ENCODE measurements around the gene SLC7A9. TPM values are rescaled to one million over a fixed set of nuclear protein-coding genes. Genes with fewer than 3 reads are reported as not detected.
"Not testable (repeated sequence)": the region's sequence is repeated elsewhere in the genome, so short reads cannot be mapped to it uniquely, and the experiment has no call there.

Gene SLC7A9
- total RNA-seq, 2 experiments from 2014 or later: not detected

DNA sequence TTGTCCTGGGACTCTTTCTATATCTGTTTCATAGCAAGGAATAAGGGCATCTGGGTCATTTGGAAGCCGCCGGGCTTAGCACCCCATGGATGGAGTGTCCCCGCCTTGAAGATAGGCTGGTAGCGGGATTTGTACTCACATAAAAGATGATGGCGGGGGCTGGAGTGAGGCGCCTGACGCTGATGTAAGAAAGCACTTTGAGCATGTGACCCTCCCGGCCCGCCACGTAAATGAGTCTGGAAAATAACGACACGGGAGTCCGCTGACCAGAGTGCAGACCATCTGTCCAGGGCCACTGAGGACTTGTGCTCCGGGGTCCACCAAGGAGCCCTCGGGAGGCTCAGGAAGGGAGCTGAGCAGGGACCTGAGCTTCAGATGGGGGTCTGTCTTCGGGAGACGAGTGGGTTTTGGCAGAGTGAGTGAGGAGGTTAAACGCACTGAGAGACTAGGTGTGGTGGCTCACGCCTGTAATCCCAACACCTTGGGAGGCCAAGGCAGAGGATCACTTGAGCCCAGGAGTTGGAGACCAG is 25.8 kb downstream of the SLC7A9 start:
- Mint-ChIP-seq H3K27ac (no peak overlapping the region), H3K27me3 (no peaks in the 10 kb centered on the region), H3K4me3 (no peak overlapping the region), H3K9me3 (peaks cover 14% of the 10 kb centered on the region), H3K36me3 (ENCODE audit: low read depth) (peaks cover 11% of the 10 kb centered on the region), H3K4me1 (ENCODE audit: low read depth) (no peaks in the 10 kb centered on the region)
- TF ChIP-seq, protein P1, sequence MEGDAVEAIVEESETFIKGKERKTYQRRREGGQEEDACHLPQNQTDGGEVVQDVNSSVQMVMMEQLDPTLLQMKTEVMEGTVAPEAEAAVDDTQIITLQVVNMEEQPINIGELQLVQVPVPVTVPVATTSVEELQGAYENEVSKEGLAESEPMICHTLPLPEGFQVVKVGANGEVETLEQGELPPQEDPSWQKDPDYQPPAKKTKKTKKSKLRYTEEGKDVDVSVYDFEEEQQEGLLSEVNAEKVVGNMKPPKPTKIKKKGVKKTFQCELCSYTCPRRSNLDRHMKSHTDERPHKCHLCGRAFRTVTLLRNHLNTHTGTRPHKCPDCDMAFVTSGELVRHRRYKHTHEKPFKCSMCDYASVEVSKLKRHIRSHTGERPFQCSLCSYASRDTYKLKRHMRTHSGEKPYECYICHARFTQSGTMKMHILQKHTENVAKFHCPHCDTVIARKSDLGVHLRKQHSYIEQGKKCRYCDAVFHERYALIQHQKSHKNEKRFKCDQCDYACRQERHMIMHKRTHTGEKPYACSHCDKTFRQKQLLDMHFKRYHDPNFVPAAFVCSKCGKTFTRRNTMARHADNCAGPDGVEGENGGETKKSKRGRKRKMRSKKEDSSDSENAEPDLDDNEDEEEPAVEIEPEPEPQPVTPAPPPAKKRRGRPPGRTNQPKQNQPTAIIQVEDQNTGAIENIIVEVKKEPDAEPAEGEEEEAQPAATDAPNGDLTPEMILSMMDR (IDR thresholded peaks at IDR 0.05): no peak
- CTCF ChIA-PET: no interaction called here
- POLR2A ChIA-PET: interaction anchor here (1.2 kb wide), 1 partner anchor 15 kb away, joined by 3 read pairs; no protein-coding TSS in a partner anchor
- intact Hi-C loops (cut with micrococcal nuclease): no loop called here
- DNase-seq: no peak
- no peak for ATAC-seq

DNA sequence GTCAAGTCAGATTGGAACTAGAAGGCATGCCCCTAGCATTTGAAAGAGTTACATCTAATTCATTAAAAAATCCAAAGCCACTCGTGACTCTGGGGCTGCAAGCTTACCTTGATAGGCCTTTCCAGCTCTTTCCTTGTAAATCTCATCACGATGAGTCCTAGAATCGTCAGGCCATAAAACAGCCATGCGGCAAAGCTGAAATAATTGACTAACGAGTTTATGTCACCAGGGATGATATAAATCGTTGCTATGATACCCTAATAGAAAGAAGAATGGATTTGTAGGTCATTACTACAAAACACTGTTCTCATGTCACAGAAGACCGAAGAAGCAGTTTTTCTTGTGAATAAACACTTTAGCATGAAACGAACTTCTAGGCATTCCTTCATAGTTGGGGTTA is 27.5 kb downstream of the SLC7A9 start:
- peaks cover 11% of the 10 kb centered on the region for H3K36me3 Mint-ChIP-seq (ENCODE audit: low read depth)
- ATAC-seq (no peak), DNase-seq (no peak)
- CTCF ChIA-PET: interaction anchor here (1.4 kb wide), 1 partner anchor 12 kb away, joined by 4 read pairs; no protein-coding TSS in a partner anchor
- no peak overlapping the region for H3K27ac Mint-ChIP-seq
- no peaks in the 10 kb centered on the region for H3K27me3 Mint-ChIP-seq
- H3K4me1 Mint-ChIP-seq (ENCODE audit: low read depth): peaks cover 6% of the 10 kb centered on the region
- H3K4me3 Mint-ChIP-seq: no peak overlapping the region
- intact Hi-C loops (cut with micrococcal nuclease): no loop called here
- POLR2A ChIA-PET: no interaction called here
- TF ChIP-seq, protein P1 (IDR thresholded peaks at IDR 0.05): no peak
- peaks cover 11% of the 10 kb centered on the region for H3K9me3 Mint-ChIP-seq

DNA sequence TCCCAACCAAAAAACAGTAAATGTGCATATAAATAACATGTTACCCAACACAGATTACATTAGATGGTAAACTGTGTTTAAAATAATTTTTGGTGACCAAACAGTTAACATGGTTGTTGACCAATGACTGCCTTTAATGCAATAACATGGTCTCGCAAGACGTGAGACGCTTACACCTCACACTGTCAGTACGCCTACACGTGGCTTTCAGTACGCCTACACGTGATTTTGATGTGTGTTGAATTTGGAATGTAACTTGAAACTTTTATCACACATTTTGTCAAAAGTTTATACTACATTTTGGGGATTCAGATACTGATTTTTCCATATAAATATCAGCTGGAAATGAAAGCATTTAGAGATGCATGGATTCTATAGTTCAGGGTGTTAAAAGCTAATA is 32.0 kb downstream of the SLC7A9 start:
- H3K27me3 Mint-ChIP-seq: no peaks in the 10 kb centered on the region
- H3K27ac Mint-ChIP-seq: no peak overlapping the region
- H3K9me3 Mint-ChIP-seq: peaks cover 11% of the 10 kb centered on the region
- ATAC-seq (no peak), DNase-seq (peak; percentile 23)
- CTCF ChIA-PET: no interaction called here
- H3K36me3 Mint-ChIP-seq (ENCODE audit: low read depth): peaks cover 11% of the 10 kb centered on the region
- H3K4me1 Mint-ChIP-seq (ENCODE audit: low read depth): peaks cover 6% of the 10 kb centered on the region
- intact Hi-C loops (cut with micrococcal nuclease): no loop called here
- no peak overlapping the region for H3K4me3 Mint-ChIP-seq
- TF ChIP-seq, protein P1 (IDR thresholded peaks at IDR 0.05): no peak
- POLR2A ChIA-PET: no interaction called here

DNA sequence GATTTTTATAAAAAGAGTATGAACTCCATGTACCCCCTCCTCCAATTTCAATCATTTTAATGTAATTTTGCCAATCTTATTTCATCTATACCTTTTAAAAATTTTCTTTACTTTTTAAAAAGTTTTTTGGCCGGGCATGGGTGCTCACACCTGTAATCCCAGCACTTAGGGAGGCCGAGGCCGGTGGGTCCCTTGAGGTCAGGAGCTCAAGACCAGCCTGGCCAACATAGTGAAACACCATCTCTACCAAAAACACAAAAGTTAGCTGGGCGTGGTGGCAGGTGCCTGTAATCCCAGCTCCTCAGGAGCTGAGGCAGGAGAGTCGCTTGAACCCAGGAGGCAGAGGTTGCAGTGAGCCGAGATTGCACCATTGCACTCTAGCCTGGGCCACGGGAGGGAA is 36.2 kb downstream of the SLC7A9 start:
- H3K9me3 Mint-ChIP-seq; CTCF ChIA-PET; DNase-seq; H3K4me1 Mint-ChIP-seq (ENCODE audit: low read depth); ATAC-seq; H3K27ac Mint-ChIP-seq; H3K27me3 Mint-ChIP-seq; POLR2A ChIA-PET; H3K36me3 Mint-ChIP-seq (ENCODE audit: low read depth); intact Hi-C loops (cut with micrococcal nuclease); H3K4me3 Mint-ChIP-seq: not testable (repeated sequence)

DNA sequence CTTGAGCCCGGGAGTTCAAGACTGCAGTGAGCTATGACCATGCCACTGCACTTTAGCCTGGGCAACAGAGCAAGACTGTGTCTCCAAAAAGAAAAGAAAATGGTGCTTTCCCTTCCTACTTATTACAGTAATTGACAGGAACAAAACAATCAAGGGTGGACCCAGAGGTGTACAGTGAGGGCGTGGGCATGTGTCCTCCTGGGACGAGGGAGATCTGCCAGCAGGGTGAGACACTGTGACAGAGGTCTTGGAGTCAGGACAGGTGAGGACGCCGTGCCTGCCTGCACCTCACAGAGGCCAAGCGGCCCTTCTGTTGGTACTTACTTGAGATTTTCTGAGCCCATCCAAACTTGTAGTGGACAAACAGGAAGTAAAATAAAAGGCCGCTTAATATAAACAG is 36.7 kb downstream of the SLC7A9 start:
- H3K9me3 Mint-ChIP-seq; ATAC-seq; H3K36me3 Mint-ChIP-seq (ENCODE audit: low read depth); POLR2A ChIA-PET; intact Hi-C loops (cut with micrococcal nuclease); DNase-seq; CTCF ChIA-PET; H3K4me3 Mint-ChIP-seq; H3K4me1 Mint-ChIP-seq (ENCODE audit: low read depth); H3K27ac Mint-ChIP-seq; H3K27me3 Mint-ChIP-seq: not testable (repeated sequence)

DNA sequence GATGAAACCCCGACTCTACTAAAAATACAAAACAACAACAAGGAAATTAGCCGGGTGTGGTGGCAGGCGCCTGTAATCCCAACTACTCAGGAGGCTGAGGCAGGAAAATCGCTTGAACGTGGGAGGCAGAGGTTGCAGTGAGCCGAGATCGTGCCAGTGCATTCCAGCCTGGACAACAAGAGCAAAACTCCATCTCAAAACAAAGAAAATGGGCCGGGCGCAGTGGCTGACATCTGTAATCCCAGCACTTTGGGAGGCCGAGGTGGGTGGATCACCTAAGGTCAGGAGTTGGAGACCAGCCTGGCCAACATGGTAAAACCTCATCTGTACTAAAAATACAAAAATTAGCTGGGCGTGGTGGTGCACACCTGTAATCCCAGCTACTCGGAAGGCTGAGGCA is 37.5 kb downstream of the SLC7A9 start:
- intact Hi-C loops (cut with micrococcal nuclease); CTCF ChIA-PET; H3K4me1 Mint-ChIP-seq (ENCODE audit: low read depth); DNase-seq; POLR2A ChIA-PET; H3K27me3 Mint-ChIP-seq; ATAC-seq; H3K4me3 Mint-ChIP-seq; H3K9me3 Mint-ChIP-seq; H3K36me3 Mint-ChIP-seq (ENCODE audit: low read depth); H3K27ac Mint-ChIP-seq: not testable (repeated sequence)

DNA sequence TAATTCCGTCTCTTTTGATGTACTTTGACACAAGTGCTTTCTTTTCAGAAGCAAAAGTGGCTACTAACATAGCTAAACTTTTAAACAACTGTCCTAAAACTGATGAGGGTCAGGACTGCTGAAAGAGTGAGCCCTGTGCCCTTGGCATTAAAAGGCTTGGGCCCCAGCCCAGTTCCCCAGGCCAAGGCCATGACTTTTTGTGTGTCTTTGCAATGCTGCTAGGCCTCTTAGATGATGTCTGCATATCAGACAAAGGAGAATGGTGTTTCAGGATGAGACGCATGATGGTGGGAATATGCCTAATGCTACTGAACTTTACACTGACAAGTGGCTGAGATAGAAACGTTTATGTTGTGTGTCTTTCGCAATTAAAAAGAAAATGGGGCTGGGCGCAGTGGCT is 38.0 kb downstream of the SLC7A9 start:
- ChIA-PET POLR2A (no interaction called here), CTCF (no interaction called here)
- Mint-ChIP-seq H3K36me3 (ENCODE audit: low read depth) (no peaks in the 10 kb centered on the region), H3K27me3 (no peaks in the 10 kb centered on the region), H3K27ac (no peak overlapping the region), H3K9me3 (no peaks in the 10 kb centered on the region), H3K4me3 (no peak overlapping the region), H3K4me1 (ENCODE audit: low read depth) (no peaks in the 10 kb centered on the region)
- DNase-seq: no peak
- intact Hi-C loops (cut with micrococcal nuclease): no loop called here
- no peak for ATAC-seq
- TF ChIP-seq, protein P1 (IDR thresholded peaks at IDR 0.05): no peak
